Keratinocyte (primary cell): ENCODE results near the gene SPECC1.

ENCODE experiments used
- EZH2 ChIP-seq: IDR thresholded peaks from one replicate; pipeline ENCODE4 v1.6.1; 2012; ENCODE audit warnings: inconsistent platforms, mild to moderate bottlenecking, low read length, moderate library complexity
- TF ChIP-seq, protein P1 (sequence below), 3 experiments: IDR thresholded peaks in 1 of 3; conservative IDR thresholded peaks in 1 of 3; optimal IDR thresholded peaks in 1 of 3; 2 replicates in 2 of 3; 3 replicates in 1 of 3; pipeline versions ENCODE3 to v1.5.1; 2011; ENCODE audit warnings: low read length in 3 of 3, mild to moderate bottlenecking in 3 of 3, moderate library complexity in 2 of 3, control low read depth in 1 of 3, inconsistent platforms in 1 of 3; ENCODE audit not compliant: insufficient read depth in 2 of 3; ENCODE audit errors: extremely low read depth in 1 of 3

DNA sequence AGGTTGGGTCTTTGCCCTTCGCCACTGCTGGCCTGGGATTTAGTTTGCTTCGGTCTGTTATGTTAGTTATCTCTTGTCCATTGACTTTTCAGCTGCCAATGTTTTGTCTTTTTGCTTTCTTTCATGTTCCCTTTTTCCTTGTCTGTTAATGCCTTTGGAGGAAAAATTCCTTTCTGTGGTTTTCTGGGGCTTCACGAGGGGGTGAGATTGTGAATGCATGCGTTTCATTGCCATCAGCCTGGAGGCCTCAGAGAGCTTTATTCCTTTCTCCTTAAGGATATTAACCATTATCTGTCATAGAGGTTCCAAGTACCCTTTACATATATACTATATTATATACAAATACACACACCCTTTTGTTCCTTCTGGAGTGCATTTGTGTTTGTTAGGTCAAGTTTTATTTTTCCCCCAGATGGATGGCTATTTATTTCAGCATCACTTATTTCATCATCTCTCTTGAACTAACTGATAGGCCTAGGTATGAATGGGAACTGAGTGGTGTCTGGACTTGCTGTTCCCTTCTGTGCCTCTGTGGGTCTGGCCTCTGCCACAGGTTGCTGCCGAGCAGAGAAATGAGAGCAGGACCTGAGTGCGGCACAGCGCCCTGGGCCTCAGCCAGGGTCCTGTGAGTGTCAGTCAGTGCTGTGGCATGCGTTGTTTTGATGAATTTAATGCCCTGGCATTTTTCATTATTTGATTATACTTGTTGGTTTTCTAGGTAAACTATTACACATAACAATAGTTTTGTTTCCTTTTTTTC, 264.8 kb downstream of the SPECC1 start:
- TF ChIP-seq, protein P1, sequence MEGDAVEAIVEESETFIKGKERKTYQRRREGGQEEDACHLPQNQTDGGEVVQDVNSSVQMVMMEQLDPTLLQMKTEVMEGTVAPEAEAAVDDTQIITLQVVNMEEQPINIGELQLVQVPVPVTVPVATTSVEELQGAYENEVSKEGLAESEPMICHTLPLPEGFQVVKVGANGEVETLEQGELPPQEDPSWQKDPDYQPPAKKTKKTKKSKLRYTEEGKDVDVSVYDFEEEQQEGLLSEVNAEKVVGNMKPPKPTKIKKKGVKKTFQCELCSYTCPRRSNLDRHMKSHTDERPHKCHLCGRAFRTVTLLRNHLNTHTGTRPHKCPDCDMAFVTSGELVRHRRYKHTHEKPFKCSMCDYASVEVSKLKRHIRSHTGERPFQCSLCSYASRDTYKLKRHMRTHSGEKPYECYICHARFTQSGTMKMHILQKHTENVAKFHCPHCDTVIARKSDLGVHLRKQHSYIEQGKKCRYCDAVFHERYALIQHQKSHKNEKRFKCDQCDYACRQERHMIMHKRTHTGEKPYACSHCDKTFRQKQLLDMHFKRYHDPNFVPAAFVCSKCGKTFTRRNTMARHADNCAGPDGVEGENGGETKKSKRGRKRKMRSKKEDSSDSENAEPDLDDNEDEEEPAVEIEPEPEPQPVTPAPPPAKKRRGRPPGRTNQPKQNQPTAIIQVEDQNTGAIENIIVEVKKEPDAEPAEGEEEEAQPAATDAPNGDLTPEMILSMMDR (optimal IDR thresholded peaks at IDR 0.05 in 1 of 3, IDR thresholded peaks at IDR 0.05 in 1 of 3, conservative IDR thresholded peaks at IDR 0.05 in 1 of 3; ENCODE audit: extremely low read depth in 1 of 3, insufficient read depth in 2 of 3, low read length in 3 of 3), result no peak
- no peak for TF ChIP-seq EZH2
